Measurements from ENCODE around the gene MET. TPM values are rescaled to one million over a fixed set of nuclear protein-coding genes. Genes with fewer than 3 reads are reported as not detected.

MET gene
- total and polyA plus RNA-seq, 2 of the 8 experiments (the other 6 are each of a cell fraction or from before 2014, with no cell fraction given) = 3.5 to 12.9 TPM

GRCh38 chr7:116705419-116705818 is 33.4 kb downstream of the MET start (continued):
- TF ChIP-seq CHD7 (IDR thresholded peaks at IDR 0.05; ENCODE audit: insufficient replicate concordance, low read length) (no peak), EZH2 (IDR thresholded peaks at IDR 0.05; ENCODE audit: low read depth, low read length, severe bottlenecking) (no peak), RFX5 (IDR thresholded peaks at IDR 0.05; ENCODE audit: borderline replicate concordance, low read depth, low read length) (no peak), TBP (IDR thresholded peaks at IDR 0.05; ENCODE audit: low read depth, low read length) (no peak)
